HepG2 (cell line): ENCODE measurements around the gene PURB. TPM values are rescaled to one million over a fixed set of nuclear protein-coding genes. Genes with fewer than 3 reads are reported as not detected.

Source experiments
- ELF1 ChIP-seq: sonication (generic); formaldehyde crosslinking; IDR thresholded peaks from 2 replicates; pipeline ENCODE4 v1.4.0; 2020; ENCODE audit warnings: missing genetic modification reagents
- FOSL1 ChIP-seq: sonication (generic); formaldehyde crosslinking; IDR thresholded peaks from 2 replicates; pipeline ENCODE4 v1.9.0; 2021; ENCODE audit warnings: missing genetic modification reagents, borderline replicate concordance
- FUBP1 ChIP-seq: sonication (generic); formaldehyde crosslinking; IDR thresholded peaks from 2 replicates; pipeline ENCODE4 v1.5.1; 2020; ENCODE audit warnings: missing genetic modification reagents, mild to moderate bottlenecking, borderline replicate concordance
- HMGXB4 ChIP-seq, 2 experiments: sonication (generic) in 1 of 2; formaldehyde crosslinking in 1 of 2; IDR thresholded peaks; 2 replicates each; pipeline versions ENCODE4 v1.4.0 to v1.6.1; 2018 to 2020; ENCODE audit warnings: missing genetic modification reagents in 2 of 2, borderline replicate concordance in 1 of 2, low read depth in 1 of 2, mild to moderate bottlenecking in 1 of 2, missing biosample characterization in 1 of 2
- KIAA2018 ChIP-seq: sonication (generic); formaldehyde crosslinking; IDR thresholded peaks from 2 replicates; pipeline ENCODE4 v1.5.0; 2020; ENCODE audit warnings: mild to moderate bottlenecking, missing genetic modification reagents, borderline replicate concordance
- NFE2 ChIP-seq: sonication (generic); formaldehyde crosslinking; IDR thresholded peaks from 2 replicates; pipeline ENCODE4 v1.4.0; 2020; ENCODE audit warnings: missing genetic modification reagents
- RNF219 ChIP-seq: sonication (generic); formaldehyde crosslinking; IDR thresholded peaks from 2 replicates; pipeline ENCODE4 v1.5.0; 2020; ENCODE audit warnings: mild to moderate bottlenecking, missing genetic modification reagents
- SP4 ChIP-seq: sonication (generic); formaldehyde crosslinking; IDR thresholded peaks from 2 replicates; pipeline ENCODE4 v1.8.1; 2023; ENCODE audit warnings: mild to moderate bottlenecking, missing genetic modification reagents
- SRF ChIP-seq: IDR thresholded peaks from 2 replicates; pipeline ENCODE4 v1.6.1; 2011; ENCODE audit warnings: mild to moderate bottlenecking, low read depth, low read length, moderate library complexity
- YEATS2 ChIP-seq: sonication (generic); formaldehyde crosslinking; IDR thresholded peaks from 2 replicates; pipeline ENCODE4 v1.4.0; 2020; ENCODE audit warnings: missing genetic modification reagents, borderline replicate concordance
- ZBTB20 ChIP-seq: sonication (generic); formaldehyde crosslinking; IDR thresholded peaks from 2 replicates; pipeline ENCODE4 v1.8.1; 2023; ENCODE audit warnings: missing genetic modification reagents, low read depth, mild to moderate bottlenecking, borderline replicate concordance
- ZNF20 ChIP-seq: sonication (generic); formaldehyde crosslinking; IDR thresholded peaks from 2 replicates; pipeline ENCODE4 v1.4.0; 2020; ENCODE audit warnings: mild to moderate bottlenecking, moderate library complexity, missing genetic modification reagents
- ZSCAN9 ChIP-seq: IDR thresholded peaks from 2 replicates; pipeline ENCODE4 v1.6.1; 2016; ENCODE audit warnings: borderline replicate concordance
- polyA plus RNA-seq, 8 experiments: library from polyadenylated mRNA; depleted of rRNA in 3 of 8; stranded (reverse) in 7 of 8; unstranded in 1 of 8; fragments of >200 nt; fragmentation: Illumina TruSeq in 4 of 8; extraction: Trizol in 4 of 8; gene quantifications; 2 replicates each; pipeline versions ENCODE4 v1.2.1 to v1.2.3, GENCODE V29; 2011 to 2016; ENCODE audit warnings: low read depth in 4 of 8, missing spikeins in 1 of 8, mixed read lengths in 1 of 8; ENCODE audit not compliant: insufficient read depth in 1 of 8
- total RNA-seq, 5 experiments: library from RNA; depleted of rRNA; stranded (reverse); fragments of >200 nt; fragmentation: Illumina TruSeq; extraction: Trizol; gene quantifications; 2 replicates each; pipeline ENCODE4 v1.2.3, GENCODE V29; 2016; ENCODE audit warnings: low read depth in 1 of 5

The PURB gene
- total and polyA plus RNA-seq, 2 of the 13 experiments (the other 11 are each of a cell fraction or from before 2014, with no cell fraction given): 2.3 to 4.3 TPM

GRCh38 chr7:44885394-44886317 is at the start of gene PURB (continued):
- no peak for TF ChIP-seq KIAA2018 (CRISPR knock-in tag)
- peak; percentile 86 for TF ChIP-seq SP4
- peak; percentile 78 for TF ChIP-seq ELF1 (CRISPR knock-in tag)
- no peak for TF ChIP-seq FOSL1 (CRISPR knock-in tag)
- peak; percentile 74 for TF ChIP-seq SRF
- no peak for TF ChIP-seq FUBP1 (CRISPR knock-in tag)
- TF ChIP-seq HMGXB4 (CRISPR knock-in tag; IDR thresholded peaks at IDR 0.05; ENCODE audit: borderline replicate concordance in 1 of 2, low read depth in 1 of 2): peak; percentile 48 to 55; a peak in 1 of 4 replicates
- TF ChIP-seq YEATS2: peak; percentile 83
- peak; percentile 69; the same call in 1 of the 2 replicates for TF ChIP-seq ZBTB20
- TF ChIP-seq ZNF20 (CRISPR knock-in tag): no peak
- TF ChIP-seq RNF219 (CRISPR knock-in tag): no peak
- no peak for TF ChIP-seq NFE2 (CRISPR knock-in tag)
- TF ChIP-seq ZSCAN9: peak; percentile 66; the same call in 1 of the 2 replicates
